GM12878 (cell line): ENCODE results near the gene CDH7.

Experiments
- BRCA1 ChIP-seq: IDR thresholded peaks from 2 replicates; pipeline ENCODE4 v1.6.1; 2011; ENCODE audit warnings: low read depth, low read length, improper control_type of control experiment
- MAX ChIP-seq: IDR thresholded peaks from 2 replicates; pipeline ENCODE4 v1.6.1; 2012; ENCODE audit warnings: low read depth, low read length, improper control_type of control experiment
- PAX5 ChIP-seq: IDR thresholded peaks from 2 replicates; pipeline ENCODE4 v1.6.1; 2011; ENCODE audit warnings: low read depth, low read length, borderline replicate concordance
- PBX3 ChIP-seq: IDR thresholded peaks from 2 replicates; pipeline ENCODE4 v1.6.1; 2011; ENCODE audit warnings: mild to moderate bottlenecking, low read depth, low read length, moderate library complexity; ENCODE audit not compliant: insufficient replicate concordance
- PKNOX1 ChIP-seq: fragments of 450-650 bp; IDR thresholded peaks from 2 replicates; pipeline ENCODE4 v1.6.1; 2016; ENCODE audit warnings: mild to moderate bottlenecking
- POLR2A ChIP-seq: IDR thresholded peaks from 2 replicates; pipeline ENCODE4 v1.6.1; 2011; ENCODE audit warnings: low read depth, mild to moderate bottlenecking, low read length
- POLR2AphosphoS2 ChIP-seq: IDR thresholded peaks from 2 replicates; pipeline ENCODE4 v1.6.1; 2011; ENCODE audit warnings: low read depth, mild to moderate bottlenecking, low read length, improper control_type of control experiment, moderate library complexity
- SIN3A ChIP-seq: IDR thresholded peaks from 2 replicates; pipeline ENCODE4 v1.6.1; 2012; ENCODE audit warnings: low read depth, low read length, improper control_type of control experiment
- SREBF2 ChIP-seq: IDR thresholded peaks from 2 replicates; pipeline ENCODE4 v1.6.1; 2012; ENCODE audit warnings: mild to moderate bottlenecking, low read length
- TAF1 ChIP-seq: IDR thresholded peaks from 2 replicates; pipeline ENCODE4 v1.6.1; 2011; ENCODE audit warnings: mild to moderate bottlenecking, low read depth, low read length, borderline replicate concordance
- ZBTB33 ChIP-seq: fragments of 450-650 bp; IDR thresholded peaks from 2 replicates; pipeline ENCODE4 v1.6.1; 2017; ENCODE audit warnings: mild to moderate bottlenecking
- ZBTB40 ChIP-seq: fragments of 450-650 bp; IDR thresholded peaks from 2 replicates; pipeline ENCODE4 v1.6.1; 2016; ENCODE audit warnings: mild to moderate bottlenecking, moderate library complexity, borderline replicate concordance

- TF ChIP-seq POLR2AphosphoS2 (no peak), POLR2A (no peak), PAX5 (no peak), TAF1 (no peak), PBX3 (no peak), BRCA1 (no peak), PKNOX1 (no peak), SREBF2 (no peak), ZBTB40 (no peak), MAX (no peak), ZBTB33 (no peak), SIN3A (no peak)
Observed at GRCh38 chr18:65762556-65762955, 11.7 kb downstream of the CDH7 start.
